HepG2 (cell line): ENCODE results near the gene TMEM62. TPM values are rescaled to one million over a fixed set of nuclear protein-coding genes. Genes with fewer than 3 reads are reported as not detected.

Source experiments
- ATAC-seq: fragments of 200-7000 bp; cut with Tn5 transposase; 3 replicates; pipeline ENCODE4 v1.9.1; 2020; ENCODE audit warnings: mild to moderate bottlenecking, moderate library complexity
- BruUV-seq: library from RNA; stranded (reverse); fragments of 400-500 nt; replicated peaks from 2 replicates; lab custom pipeline; 2021; lab: Mats Ljungman, UMichigan
- CTCF ChIA-PET: fragments of 300-600 bp; formaldehyde crosslinking; extraction: SDS; loops from one replicate; lab custom pipeline; 2021; ENCODE audit warnings: low total read pairs, inconsistent platforms, low intra/inter-chr PET ratio; lab: Yijun Ruan, JAX
- POLR2A ChIA-PET: fragments of 350-600 bp; sonication (Branson Sonifier 250); formaldehyde crosslinking; loops from one replicate; lab custom pipeline; 2020; ENCODE audit warnings: antibody characterized with exemption, inconsistent platforms; lab: Yijun Ruan, JAX
- DNase-seq: peaks from one replicate; pipeline ENCODE4 v3.0.0-alpha.2; 2015; ENCODE audit warnings: low spot score
- FAIRE-seq: peaks from 3 replicates; lab custom pipeline; 2011; peaks lifted over from hg19 to GRCh38; lab: Jason Lieb, UNC
- H2AFZ ChIP-seq: one replicate; pipeline ENCODE4 v1.6.1; 2011; ENCODE audit warnings: low read length, inconsistent platforms
- H3K27ac ChIP-seq: fragments of 300-600 bp; 3 replicates; pipeline ENCODE4 v1.8.0; 2011; ENCODE audit warnings: mixed run types, mild to moderate bottlenecking, mixed read lengths, low read length, inconsistent platforms; ENCODE audit not compliant: insufficient read depth; ENCODE audit errors: extremely low read length
- H3K27me3 ChIP-seq, 2 experiments: fragments of 200-600 bp in 1 of 2; 2 replicates in 1 of 2; 3 replicates in 1 of 2; pipeline versions ENCODE4 v1.6.0 to v1.8.0; 2011; ENCODE audit warnings: low read length in 2 of 2, mild to moderate bottlenecking in 2 of 2, moderate library complexity in 2 of 2, inconsistent platforms in 1 of 2; ENCODE audit not compliant: insufficient read depth in 2 of 2, control insufficient read depth in 1 of 2
- H3K36me3 ChIP-seq, 2 experiments: fragments of 200-600 bp in 1 of 2; replicated peaks in 1 of 2; 2 replicates in 1 of 2; 3 replicates in 1 of 2; pipeline versions ENCODE4 v1.5.1 to v1.8.0; 2011; ENCODE audit warnings: low read length in 2 of 2, inconsistent platforms in 1 of 2; ENCODE audit not compliant: insufficient read depth in 2 of 2, control insufficient read depth in 1 of 2
- H3K4me1 ChIP-seq: 2 replicates; pipeline ENCODE4 v1.5.1; 2012; ENCODE audit warnings: low read length, inconsistent platforms; ENCODE audit not compliant: insufficient read depth
- H3K4me2 ChIP-seq: 2 replicates; pipeline ENCODE4 v1.6.0; 2011; ENCODE audit warnings: low read depth, low read length, inconsistent platforms
- H3K4me3 ChIP-seq, 3 experiments: fragments of 200-600 bp in 1 of 3; sonication (generic), shearing (Covaris generic) in 1 of 3; replicated peaks in 1 of 3; 2 replicates each; pipeline ENCODE4 v1.5.1; 2011 to 2016; ENCODE audit warnings: low read length in 3 of 3, inconsistent platforms in 2 of 3, low read depth in 2 of 3, mild to moderate bottlenecking in 2 of 3, control low read depth in 1 of 3, mixed read lengths in 1 of 3; ENCODE audit not compliant: insufficient read depth in 1 of 3
- H3K79me2 ChIP-seq: one replicate; pipeline ENCODE4 v1.6.1; 2011; ENCODE audit warnings: low read length, inconsistent platforms; ENCODE audit not compliant: insufficient read depth
- H3K9ac ChIP-seq: 2 replicates; pipeline ENCODE4 v1.6.0; 2011; ENCODE audit warnings: mild to moderate bottlenecking, low read depth, low read length, inconsistent platforms; ENCODE audit not compliant: insufficient read depth
- H3K9me3 ChIP-seq: 2 replicates; pipeline ENCODE4 v1.5.1; 2012; ENCODE audit warnings: mild to moderate bottlenecking, low read length
- H4K20me1 ChIP-seq: 2 replicates; pipeline ENCODE4 v1.6.0; 2011; ENCODE audit warnings: inconsistent platforms, mild to moderate bottlenecking, low read length, moderate library complexity; ENCODE audit not compliant: insufficient read depth
- FOSL1 ChIP-seq: sonication (generic); formaldehyde crosslinking; IDR thresholded peaks from 2 replicates; pipeline ENCODE4 v1.9.0; 2021; ENCODE audit warnings: missing genetic modification reagents, borderline replicate concordance
- FOSL2 ChIP-seq: sonication (generic); formaldehyde crosslinking; IDR thresholded peaks from 2 replicates; pipeline ENCODE4 v1.4.0; 2020; ENCODE audit warnings: missing genetic modification reagents
- KLF15 ChIP-seq: sonication (generic); formaldehyde crosslinking; IDR thresholded peaks from 2 replicates; pipeline ENCODE4 v1.8.1; 2023; ENCODE audit warnings: borderline replicate concordance, mild to moderate bottlenecking, inconsistent platforms, missing genetic modification reagents, mixed read lengths
- NBN ChIP-seq: fragments of 450-650 bp; conservative IDR thresholded peaks from 2 replicates; pipeline ENCODE4 v1.6.1; 2017
- SIN3A ChIP-seq: IDR thresholded peaks from 2 replicates; pipeline ENCODE4 v1.6.1; 2011; ENCODE audit warnings: low read depth, mild to moderate bottlenecking, control low read depth, low read length, borderline replicate concordance
- SRY ChIP-seq: sonication (generic); formaldehyde crosslinking; IDR thresholded peaks from 2 replicates; pipeline ENCODE4 v1.8.0; 2022; ENCODE audit warnings: mild to moderate bottlenecking, missing genetic modification reagents
- STAG1 ChIP-seq: sonication (generic); formaldehyde crosslinking; IDR thresholded peaks from 2 replicates; pipeline ENCODE4 v1.4.0; 2020; ENCODE audit warnings: missing genetic modification reagents
- TRAFD1 ChIP-seq: sonication (generic); formaldehyde crosslinking; IDR thresholded peaks from 2 replicates; pipeline ENCODE4 v1.5.1; 2020; ENCODE audit warnings: missing genetic modification reagents, mild to moderate bottlenecking, borderline replicate concordance
- ZNF20 ChIP-seq: sonication (generic); formaldehyde crosslinking; IDR thresholded peaks from 2 replicates; pipeline ENCODE4 v1.4.0; 2020; ENCODE audit warnings: mild to moderate bottlenecking, moderate library complexity, missing genetic modification reagents
- ZNF331 ChIP-seq: sonication (generic); formaldehyde crosslinking; IDR thresholded peaks from 2 replicates; pipeline ENCODE4 v1.4.0; 2020; ENCODE audit warnings: missing genetic modification reagents
- ZNF761 ChIP-seq: sonication (generic); formaldehyde crosslinking; conservative IDR thresholded peaks from 2 replicates; pipeline ENCODE4 v1.4.0; 2020; ENCODE audit warnings: mild to moderate bottlenecking, missing genetic modification reagents
- ZZZ3 ChIP-seq: sonication (generic); formaldehyde crosslinking; IDR thresholded peaks from 2 replicates; pipeline ENCODE4 v1.4.0; 2020; ENCODE audit warnings: missing genetic modification reagents, mild to moderate bottlenecking, borderline replicate concordance
- WGBS: methylation state at CpG from one replicate; pipeline ENCODE4 v1.1.6; 2017; ENCODE audit warnings: low lambda C conversion rate; 5-methylcytosine and 5-hydroxymethylcytosine counted together
- in situ Hi-C: cut with HindIII; loops from 2 replicates; pipeline ENCODE4 v1.10.0; 2017; ENCODE audit warnings: low pct_unique_long_range_greater_than_20kb; ENCODE audit not compliant: extremely low pct_ligation_motif_present
- intact Hi-C: fragments of 100-400 bp; cut with micrococcal nuclease; formaldehyde crosslinking; loops from one replicate; pipeline ENCODE4 v1.10.0; 2022; ENCODE audit not compliant: unreplicated experiment
- polyA plus RNA-seq, 8 experiments: library from polyadenylated mRNA; depleted of rRNA in 3 of 8; stranded (reverse) in 7 of 8; unstranded in 1 of 8; fragments of >200 nt; fragmentation: Illumina TruSeq in 4 of 8; extraction: Trizol in 4 of 8; gene quantifications; 2 replicates each; pipeline versions ENCODE4 v1.2.1 to v1.2.3, GENCODE V29; 2011 to 2016; ENCODE audit warnings: low read depth in 4 of 8, missing spikeins in 1 of 8, mixed read lengths in 1 of 8; ENCODE audit not compliant: insufficient read depth in 1 of 8
- total RNA-seq, 5 experiments: library from RNA; depleted of rRNA; stranded (reverse); fragments of >200 nt; fragmentation: Illumina TruSeq; extraction: Trizol; gene quantifications; 2 replicates each; pipeline ENCODE4 v1.2.3, GENCODE V29; 2016; ENCODE audit warnings: low read depth in 1 of 5
- TF ChIP-seq, protein P1 (sequence below): sonication (generic); formaldehyde crosslinking; IDR thresholded peaks from 2 replicates; pipeline ENCODE4 v1.4.0; 2020; ENCODE audit warnings: missing genetic modification reagents

TMEM62 gene
- total and polyA plus RNA-seq, 2 of the 13 experiments (the other 11 are each of a cell fraction or from before 2014, with no cell fraction given) = 14.2 to 20.9 TPM

- no peak for TF ChIP-seq ZNF331 (CRISPR knock-in tag)
These were observed 38.9 kb upstream of the TMEM62 start (continued) for GRCh38 chr15:43094416-43095030.

DNA sequence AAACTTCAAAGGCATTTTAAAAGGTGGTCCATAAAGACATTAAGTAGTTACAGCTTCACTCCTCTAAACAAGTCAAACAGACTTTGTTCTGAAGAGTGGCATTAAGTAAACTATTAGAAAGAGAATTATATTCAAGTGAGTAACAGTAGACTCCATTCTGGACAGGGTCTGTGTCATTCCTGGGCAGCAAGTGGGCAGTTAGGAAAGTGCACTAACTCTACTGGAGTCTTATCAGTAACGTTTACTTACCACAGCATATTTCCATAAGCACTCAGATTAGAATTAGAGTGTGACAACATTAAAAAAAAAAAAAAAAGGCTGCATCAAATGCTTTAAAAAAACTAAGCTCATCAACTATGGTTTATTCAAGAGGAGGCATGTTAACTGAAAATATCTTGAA lies 38.1 kb upstream of the TMEM62 start:
- H3K4me2 ChIP-seq = no peak overlapping the region
- intact Hi-C loops = no loop called here
- BruUV-seq = no TSS peak
- H3K27me3 ChIP-seq = no peaks in the 10 kb centered on the region
- H4K20me1 ChIP-seq = no peaks in the 10 kb centered on the region
- H3K4me3 ChIP-seq = no peak overlapping the region
- H3K9me3 ChIP-seq = no peaks in the 10 kb centered on the region
- H3K4me1 ChIP-seq = peaks cover 7% of the 10 kb centered on the region
- no peak for TF ChIP-seq KLF15
- TF ChIP-seq SIN3A = no peak
- no peak for TF ChIP-seq ZNF761 (CRISPR knock-in tag)
- TF ChIP-seq FOSL1 (CRISPR knock-in tag) = no peak
- TF ChIP-seq SRY = no peak
- no peak for TF ChIP-seq ZNF20 (CRISPR knock-in tag)
- TF ChIP-seq, protein P1, sequence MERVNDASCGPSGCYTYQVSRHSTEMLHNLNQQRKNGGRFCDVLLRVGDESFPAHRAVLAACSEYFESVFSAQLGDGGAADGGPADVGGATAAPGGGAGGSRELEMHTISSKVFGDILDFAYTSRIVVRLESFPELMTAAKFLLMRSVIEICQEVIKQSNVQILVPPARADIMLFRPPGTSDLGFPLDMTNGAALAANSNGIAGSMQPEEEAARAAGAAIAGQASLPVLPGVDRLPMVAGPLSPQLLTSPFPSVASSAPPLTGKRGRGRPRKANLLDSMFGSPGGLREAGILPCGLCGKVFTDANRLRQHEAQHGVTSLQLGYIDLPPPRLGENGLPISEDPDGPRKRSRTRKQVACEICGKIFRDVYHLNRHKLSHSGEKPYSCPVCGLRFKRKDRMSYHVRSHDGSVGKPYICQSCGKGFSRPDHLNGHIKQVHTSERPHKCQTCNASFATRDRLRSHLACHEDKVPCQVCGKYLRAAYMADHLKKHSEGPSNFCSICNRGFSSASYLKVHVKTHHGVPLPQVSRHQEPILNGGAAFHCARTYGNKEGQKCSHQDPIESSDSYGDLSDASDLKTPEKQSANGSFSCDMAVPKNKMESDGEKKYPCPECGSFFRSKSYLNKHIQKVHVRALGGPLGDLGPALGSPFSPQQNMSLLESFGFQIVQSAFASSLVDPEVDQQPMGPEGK = no peak
- no peak for TF ChIP-seq FOSL2 (CRISPR knock-in tag)
- no peak for TF ChIP-seq ZZZ3 (CRISPR knock-in tag)
- TF ChIP-seq TRAFD1 (CRISPR knock-in tag) = no peak
- no peak for TF ChIP-seq NBN
- TF ChIP-seq STAG1 (CRISPR knock-in tag) = no peak
- CTCF ChIA-PET = no interaction called here
- H3K9ac ChIP-seq = no peak overlapping the region
- ATAC-seq (no peak; the same call in 2 of the 3 replicates), FAIRE-seq (no peak), DNase-seq (no peak)
- H3K36me3 ChIP-seq = peaks cover 3 to 4% of the 10 kb centered on the region in 2 experiments; a peak in 3 of 5 replicates
- H3K27ac ChIP-seq = no peak overlapping the region
- in situ Hi-C loops = no loop called here
- no peak overlapping the region for H2AFZ ChIP-seq
- WGBS = 62% methylated on average over 1 of the region's 1 CpG
- peaks cover 21% of the 10 kb centered on the region for H3K79me2 ChIP-seq
- POLR2A ChIA-PET = no interaction called here
